GM12891 (cell line): Measurements from ENCODE around the gene RIPOR3.
"Not testable (repeated sequence)": the region's sequence is repeated elsewhere in the genome, so short reads cannot be mapped to it uniquely, and the experiment has no call there.

Experiments used
- DNase-seq: peaks from one replicate; pipeline ENCODE4 v3.0.0; 2011; ENCODE audit warnings: low spot score; ENCODE audit not compliant: insufficient read length
- FAIRE-seq: peaks from 2 replicates; lab custom pipeline; 2011; peaks lifted over from hg19 to GRCh38; lab: Jason Lieb, UNC
- PAX5 ChIP-seq: IDR thresholded peaks from 2 replicates; pipeline ENCODE4 v1.6.1; 2011; ENCODE audit warnings: low read length, moderate library complexity, mild to moderate bottlenecking; ENCODE audit not compliant: insufficient read depth, severe bottlenecking
- POLR2A ChIP-seq: IDR thresholded peaks from 2 replicates; pipeline ENCODE4 v1.6.1; 2011; ENCODE audit warnings: low read depth, low read length, control low read depth
- POLR2AphosphoS5 ChIP-seq: IDR thresholded peaks from 2 replicates; pipeline ENCODE4 v1.6.1; 2011; ENCODE audit warnings: low read depth, low read length, control low read depth
- POU2F2 ChIP-seq: IDR thresholded peaks from 2 replicates; pipeline ENCODE4 v1.6.1; 2011; ENCODE audit warnings: low read depth, mild to moderate bottlenecking, control low read depth, low read length, moderate library complexity
- SPI1 ChIP-seq: IDR thresholded peaks from 2 replicates; pipeline ENCODE4 v1.6.1; 2011; ENCODE audit warnings: low read depth, low read length, control low read depth
- TAF1 ChIP-seq: IDR thresholded peaks from 2 replicates; pipeline ENCODE4 v1.6.1; 2011; ENCODE audit warnings: low read depth, low read length, control low read depth

RIPOR3 gene

DNA sequence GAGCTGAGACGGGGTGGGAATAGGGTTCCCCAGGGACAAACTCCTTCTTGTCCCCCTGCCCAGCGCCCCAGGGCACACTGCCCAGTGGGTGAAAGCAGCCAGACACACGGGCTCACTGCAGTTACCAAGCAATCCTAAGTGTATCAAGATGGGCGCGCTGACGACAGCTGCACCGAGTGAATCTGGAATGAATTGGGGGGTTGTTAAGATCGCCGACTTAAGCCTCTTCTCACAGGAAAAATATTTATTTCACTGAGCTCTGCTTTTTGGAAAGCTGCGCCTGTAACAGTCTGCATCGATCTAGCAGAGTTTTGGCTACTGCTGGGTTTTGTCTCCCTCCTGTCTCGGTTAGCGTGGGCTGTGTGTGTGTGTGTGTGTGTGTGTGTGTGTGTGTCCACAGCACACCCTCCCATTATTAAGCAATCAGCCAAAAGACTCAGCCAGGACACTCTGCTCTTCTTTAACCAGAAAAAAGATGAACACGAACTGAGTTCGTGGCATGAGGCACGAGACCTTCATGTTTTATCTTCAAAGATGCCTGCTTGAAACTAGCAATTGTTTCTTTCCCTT, 35.9 kb downstream of the RIPOR3 start:
- DNase-seq (no peak), FAIRE-seq (no peak)
- TF ChIP-seq PAX5 = no peak
- TF ChIP-seq POLR2A = no peak
- no peak for TF ChIP-seq TAF1

DNA sequence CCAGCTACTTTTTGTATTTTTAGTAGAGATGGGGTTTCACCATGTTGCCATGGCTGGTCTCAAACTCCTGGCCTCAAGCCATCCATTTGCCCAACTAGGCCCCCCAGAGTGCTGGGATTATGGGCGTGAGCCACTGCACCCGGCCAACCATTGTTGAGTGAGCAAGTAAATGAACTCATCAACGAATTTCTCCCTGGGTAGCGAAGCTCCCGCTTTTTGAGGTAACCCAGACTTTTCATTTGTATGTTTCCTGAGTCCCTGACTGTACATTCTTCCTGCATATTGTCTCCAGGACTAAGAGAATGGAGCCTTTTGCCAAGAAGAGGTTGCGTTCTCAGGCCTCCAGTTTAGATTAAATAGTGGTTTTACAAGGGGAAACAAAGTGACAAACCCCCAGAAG, 36.4 kb downstream of the RIPOR3 start:
- no peak for DNase-seq
- TF ChIP-seq POLR2A (no peak), TAF1 (no peak), SPI1 (no peak), PAX5 (no peak), POU2F2 (no peak), POLR2AphosphoS5 (no peak)
- no peak for FAIRE-seq

DNA sequence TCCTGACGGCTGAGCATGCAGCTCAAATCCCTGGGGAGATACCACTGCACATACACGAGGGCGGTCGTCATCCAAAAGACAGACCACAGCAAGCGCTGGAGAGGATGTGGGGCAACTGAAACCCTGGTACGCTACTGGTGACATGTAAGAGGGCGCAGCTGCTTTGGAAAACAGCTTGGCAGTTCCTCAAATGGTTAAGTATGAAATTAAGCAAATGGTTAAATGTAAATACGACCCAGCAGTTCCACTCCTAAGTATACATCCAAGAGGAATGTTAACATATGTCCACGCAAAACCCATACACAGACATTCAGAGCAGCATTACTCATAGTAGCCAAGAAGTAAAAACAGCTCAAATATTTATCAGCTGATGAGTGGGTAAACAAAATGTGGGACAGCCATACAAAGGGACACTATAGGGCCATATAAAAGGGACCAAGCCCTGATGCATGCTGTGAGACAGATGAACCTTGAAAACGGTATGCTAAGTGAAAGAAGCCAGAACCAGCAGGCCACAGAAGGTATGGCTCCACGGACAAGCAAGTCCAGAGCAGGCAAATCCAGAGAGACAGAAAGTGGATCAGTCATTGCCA, 38.5 kb downstream of the RIPOR3 start:
- DNase-seq (no peak), FAIRE-seq (no peak)
- no peak for TF ChIP-seq SPI1
- TF ChIP-seq POLR2AphosphoS5 = no peak
- no peak for TF ChIP-seq POU2F2
- no peak for TF ChIP-seq TAF1
- no peak for TF ChIP-seq PAX5
- no peak for TF ChIP-seq POLR2A

GRCh38 chr20:50651676-50652075, 39.7 kb downstream of the RIPOR3 start:
- FAIRE-seq (no peak), DNase-seq (no peak)
- no peak for TF ChIP-seq PAX5
- TF ChIP-seq POLR2A = no peak
- TF ChIP-seq SPI1 = no peak
- no peak for TF ChIP-seq POLR2AphosphoS5
- no peak for TF ChIP-seq POU2F2

DNA sequence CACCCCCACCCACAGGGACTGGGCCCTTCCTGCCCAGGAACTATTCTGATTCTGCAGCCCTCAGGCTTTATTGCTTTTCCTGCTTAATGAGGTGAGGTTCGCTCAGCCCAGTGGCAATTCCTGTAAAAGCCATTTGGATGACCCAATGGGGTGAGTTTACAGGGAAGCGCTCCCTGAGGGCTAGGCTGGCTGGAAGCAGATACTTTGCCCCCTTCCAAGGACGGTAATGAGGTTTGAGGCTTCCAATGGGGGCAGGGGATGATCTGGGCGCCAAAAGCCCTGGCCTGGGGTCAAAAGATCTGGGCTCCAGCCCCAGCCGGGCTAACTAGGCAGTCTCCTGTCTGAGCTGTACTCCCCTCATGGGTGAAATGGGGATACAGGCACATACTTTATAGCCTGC, 41.8 kb downstream of the RIPOR3 start:
- DNase-seq (no peak), FAIRE-seq (no peak)
- TF ChIP-seq PAX5 = no peak
- TF ChIP-seq POLR2A = no peak
- no peak for TF ChIP-seq TAF1
- no peak for TF ChIP-seq SPI1
- TF ChIP-seq POU2F2 = no peak
- no peak for TF ChIP-seq POLR2AphosphoS5

DNA sequence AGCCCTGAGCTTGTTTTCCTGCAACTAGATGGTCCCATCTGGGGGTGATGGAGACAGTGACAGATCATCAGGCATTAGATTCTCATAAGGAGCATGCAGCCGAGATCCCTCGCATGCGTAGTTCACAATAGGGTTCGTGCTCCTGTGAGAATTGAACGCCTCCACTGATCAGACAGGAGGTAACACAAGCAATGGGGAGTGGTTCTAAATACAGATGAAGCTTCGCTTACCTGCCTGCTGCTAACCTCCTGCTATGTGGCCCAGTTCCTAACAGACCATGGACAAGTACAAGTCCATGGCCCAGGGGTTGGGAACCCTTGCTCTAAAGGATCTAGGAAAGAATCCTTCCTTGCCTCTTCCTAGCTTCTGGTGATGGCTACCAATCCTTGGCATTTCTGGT, 42.7 kb downstream of the RIPOR3 start:
- TF ChIP-seq PAX5 = no peak
- no peak for TF ChIP-seq TAF1
- no peak for TF ChIP-seq POLR2AphosphoS5
- no peak for TF ChIP-seq POLR2A
- TF ChIP-seq POU2F2 = no peak
- no peak for TF ChIP-seq SPI1
- FAIRE-seq (no peak), DNase-seq (no peak)

DNA sequence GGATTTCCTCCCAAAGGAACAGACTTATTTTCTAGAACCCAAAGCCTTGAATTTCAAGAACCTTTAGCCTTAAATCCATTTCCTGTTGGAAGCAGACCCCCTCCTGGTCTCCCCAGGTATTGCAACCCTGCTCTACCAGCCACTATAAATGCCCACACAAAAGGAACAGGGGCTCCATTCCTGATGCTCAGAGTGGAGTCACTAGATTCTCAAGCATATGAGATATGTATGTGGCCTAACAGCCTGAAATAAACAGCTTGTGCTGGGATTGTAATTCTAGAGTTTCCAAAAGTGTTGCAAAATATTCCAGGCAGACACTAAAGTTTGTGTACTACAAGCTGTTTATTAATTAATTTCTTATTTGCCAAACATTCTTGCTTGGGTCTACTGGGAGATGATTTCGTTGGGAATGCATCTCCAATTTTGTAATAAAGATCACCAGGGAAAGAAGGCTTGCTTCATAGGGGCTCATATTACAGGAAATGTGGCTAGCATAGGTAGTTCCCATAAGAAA, 44.8 kb downstream of the RIPOR3 start:
- FAIRE-seq (no peak), DNase-seq (no peak)

DNA sequence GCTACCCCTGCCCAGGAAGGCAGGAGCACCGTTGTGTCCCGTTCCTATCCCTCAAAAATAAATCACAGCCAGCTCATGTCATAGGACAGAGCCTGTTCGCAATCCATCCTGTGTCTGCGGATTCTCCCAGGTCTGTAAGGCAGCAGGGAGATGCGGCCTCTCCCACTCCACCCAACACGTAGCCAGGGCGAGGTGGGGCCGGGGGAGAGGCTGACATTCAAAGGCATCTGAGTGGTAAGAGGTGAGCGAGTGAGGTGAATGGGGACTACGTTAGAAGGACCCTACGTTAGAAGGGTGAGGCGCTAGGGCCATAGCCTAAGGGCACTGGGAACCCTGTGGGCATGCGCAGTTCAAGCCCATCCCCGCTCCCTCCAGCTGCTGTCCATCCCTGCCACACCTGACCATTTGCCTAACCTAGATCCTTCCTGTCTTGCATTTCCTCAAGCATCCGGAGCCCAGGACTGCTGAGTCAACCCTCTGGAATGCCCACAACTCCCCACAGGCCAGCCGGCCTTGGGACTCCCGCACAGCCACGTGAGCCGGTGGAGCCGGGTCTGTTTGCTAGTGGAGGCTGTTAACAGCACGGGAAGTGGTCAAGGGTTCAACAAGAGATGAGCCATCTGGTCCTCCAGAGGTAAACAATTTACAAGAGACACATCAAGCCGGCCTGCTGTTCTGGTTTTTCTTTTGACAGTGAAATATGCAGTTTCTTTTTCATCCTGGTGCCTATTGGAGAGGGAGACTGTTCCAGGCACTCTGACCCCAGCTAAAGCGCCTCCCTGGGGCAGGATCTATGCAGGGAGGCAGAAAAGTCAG, 45.9 kb downstream of the RIPOR3 start:
- FAIRE-seq (no peak), DNase-seq (no peak)
- no peak for TF ChIP-seq TAF1
- TF ChIP-seq PAX5 = no peak
- TF ChIP-seq POLR2AphosphoS5 = no peak
- no peak for TF ChIP-seq POU2F2
- no peak for TF ChIP-seq POLR2A
- no peak for TF ChIP-seq SPI1

More for the DNA sequence above, 44.8 kb downstream of the RIPOR3 start:
- no peak for TF ChIP-seq POLR2A
- no peak for TF ChIP-seq TAF1
- no peak for TF ChIP-seq SPI1
- no peak for TF ChIP-seq POLR2AphosphoS5
- no peak for TF ChIP-seq POU2F2
- TF ChIP-seq PAX5 = no peak

DNA sequence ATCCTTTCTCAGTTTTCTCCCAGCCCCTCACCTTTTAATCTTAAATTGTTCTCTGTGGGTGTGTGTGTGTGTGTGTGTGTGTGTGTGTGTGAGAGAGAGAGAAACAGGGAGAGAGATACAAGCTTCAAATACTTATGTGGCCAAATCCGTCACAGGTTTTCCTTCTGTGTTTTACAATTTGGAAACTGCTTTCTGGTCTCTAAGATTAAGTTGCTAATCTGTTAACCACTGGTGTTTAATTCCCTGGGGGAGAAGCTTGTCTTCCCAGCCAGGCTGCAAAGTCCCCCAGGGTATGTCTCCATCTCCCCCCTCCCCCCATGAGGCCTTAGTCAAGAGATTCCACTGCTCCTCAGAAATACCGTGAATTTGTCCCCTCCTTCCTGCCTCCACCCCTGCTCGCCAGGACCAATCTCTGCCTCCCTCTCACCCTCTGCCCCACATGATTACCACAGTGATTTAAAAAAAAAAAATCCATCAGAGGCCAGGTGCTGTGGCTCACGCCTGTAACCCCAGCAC, 49.0 kb downstream of the RIPOR3 start:
- DNase-seq (no peak), FAIRE-seq (no peak)
- TF ChIP-seq POU2F2 (no peak), POLR2A (no peak), TAF1 (no peak), POLR2AphosphoS5 (no peak), SPI1 (no peak), PAX5 (no peak)

DNA sequence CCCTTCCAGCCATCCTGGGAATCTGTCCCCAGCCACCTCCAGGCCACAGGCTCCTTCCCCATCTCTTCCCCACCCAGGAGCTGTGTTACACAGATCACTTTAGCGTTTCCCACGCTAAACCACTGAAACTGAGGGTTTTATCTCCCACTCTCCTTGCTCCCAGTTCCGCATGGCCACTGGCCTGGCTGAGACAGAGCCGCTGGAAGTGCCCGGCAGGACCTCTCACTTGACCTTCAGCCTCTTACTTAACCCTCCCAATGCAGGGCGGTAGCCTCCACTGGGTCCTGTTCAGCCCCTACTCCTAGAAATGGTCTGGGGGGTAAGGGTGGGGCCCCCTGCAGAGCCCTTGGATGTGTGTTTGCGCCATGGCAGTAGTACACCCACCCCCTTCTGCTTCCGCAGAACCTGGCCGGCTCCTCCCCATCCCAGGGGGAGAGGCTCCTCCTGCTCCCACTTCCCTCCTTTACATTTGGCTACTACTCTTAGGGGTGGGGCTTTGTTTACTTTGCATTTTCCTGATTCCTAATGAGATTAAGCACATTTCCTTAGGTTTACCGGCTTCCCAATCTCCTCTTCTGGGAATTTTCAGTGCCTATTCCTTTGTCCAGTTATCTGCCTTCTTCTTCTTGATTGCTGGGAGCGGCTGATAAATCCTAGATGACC, 49.6 kb downstream of the RIPOR3 start:
- not testable (repeated sequence) for DNase-seq, FAIRE-seq

DNA sequence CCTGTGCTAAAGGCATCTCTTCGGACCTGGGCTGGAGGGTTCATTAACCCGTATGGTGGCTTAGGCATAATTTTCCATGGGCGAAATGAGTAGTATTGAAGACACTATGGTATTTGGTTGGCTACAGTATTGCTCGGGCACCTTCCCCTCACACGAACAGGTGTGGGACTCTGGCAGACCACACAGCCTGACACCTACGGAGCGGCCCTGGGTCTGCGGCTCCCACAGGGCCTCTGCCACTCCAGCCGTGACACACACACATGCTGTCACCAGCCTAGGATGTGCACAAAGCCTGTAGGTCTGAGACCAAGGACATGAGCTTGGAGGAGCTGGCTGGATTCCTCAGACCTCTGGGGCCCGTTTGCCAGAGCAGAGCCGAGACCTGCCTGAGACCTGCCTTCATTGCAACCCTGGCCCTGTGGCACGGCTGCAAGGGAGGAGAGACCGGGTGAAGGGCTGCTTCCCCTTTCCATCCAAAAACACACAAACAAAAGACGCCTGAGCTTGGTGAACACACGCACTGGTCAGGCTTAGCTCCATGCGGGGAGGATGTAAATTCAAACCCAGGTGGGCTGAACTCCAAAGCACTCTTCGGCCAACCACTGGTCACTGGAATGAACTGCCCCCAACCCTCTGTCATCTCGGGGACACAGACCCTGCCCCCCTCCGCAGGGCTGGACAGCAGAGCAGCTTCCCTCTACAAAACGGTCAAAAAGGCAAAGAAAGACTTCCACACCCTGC, 51.2 kb downstream of the RIPOR3 start:
- DNase-seq, FAIRE-seq: not testable (repeated sequence)

- not testable (repeated sequence) for FAIRE-seq, DNase-seq
Observed at GRCh38 chr20:50638015-50638847, 53.1 kb downstream of the RIPOR3 start.
